ENCODE data around the gene FAR2.
"Not testable (repeated sequence)": the region's sequence is repeated elsewhere in the genome, so short reads cannot be mapped to it uniquely, and the experiment has no call there.

FAR2 gene

GRCh38 chr12:29152981-29153630 is 4.0 kb downstream of the FAR2 start:
- peak; percentile 38 to 56 for DNase-seq

GRCh38 chr12:29155079-29155478 is 6.0 kb downstream of the FAR2 start:
- DNase-seq = no peak

- no peak for DNase-seq
Observed at GRCh38 chr12:29157486-29157946, 8.4 kb downstream of the FAR2 start.

- DNase-seq = no peak
Observed at GRCh38 chr12:29158115-29158763, 9.2 kb downstream of the FAR2 start.

GRCh38 chr12:29159661-29160060 is 10.6 kb downstream of the FAR2 start:
- no peak for DNase-seq

- no peak for DNase-seq
Observed at GRCh38 chr12:29160230-29160629, 11.2 kb downstream of the FAR2 start.

- DNase-seq = no peak
Observed at GRCh38 chr12:29163146-29163545, 14.1 kb downstream of the FAR2 start.

- no peak for DNase-seq
Observed at GRCh38 chr12:29164477-29165393, 15.7 kb downstream of the FAR2 start.

- DNase-seq = no peak
Observed at GRCh38 chr12:29167445-29167844, 18.4 kb downstream of the FAR2 start.

GRCh38 chr12:29167988-29168387 is 18.9 kb downstream of the FAR2 start:
- no peak for DNase-seq

GRCh38 chr12:29169978-29170377 is 20.9 kb downstream of the FAR2 start:
- DNase-seq = not testable (repeated sequence)

GRCh38 chr12:29170478-29171084 is 21.5 kb downstream of the FAR2 start:
- DNase-seq = not testable (repeated sequence)

GRCh38 chr12:29171421-29172258 is 22.6 kb downstream of the FAR2 start:
- DNase-seq = peak in 1 of 2 experiments; percentile 6

GRCh38 chr12:29176941-29177340 is 27.9 kb downstream of the FAR2 start:
- DNase-seq = no peak

GRCh38 chr12:29182247-29182646 is 33.2 kb downstream of the FAR2 start:
- DNase-seq = not testable (repeated sequence)

GRCh38 chr12:29187756-29188155 is 38.7 kb downstream of the FAR2 start:
- no peak for DNase-seq

- DNase-seq = no peak
Observed at GRCh38 chr12:29191267-29191850, 42.3 kb downstream of the FAR2 start.

- DNase-seq = no peak
Observed at GRCh38 chr12:29198901-29199300, 49.8 kb downstream of the FAR2 start.

GRCh38 chr12:29200586-29200985 is 51.5 kb downstream of the FAR2 start:
- no peak for DNase-seq

- DNase-seq = no peak
Observed at GRCh38 chr12:29201296-29201695, 52.2 kb downstream of the FAR2 start.

GRCh38 chr12:29201746-29202145 is 52.7 kb downstream of the FAR2 start:
- DNase-seq = no peak

- no peak for DNase-seq
Observed at GRCh38 chr12:29204521-29204920, 55.4 kb downstream of the FAR2 start.

Measured in NCI-H446 (cell line).